ENCODE measurements around the gene SNX27.
"Not testable (repeated sequence)": the region's sequence is repeated elsewhere in the genome, so short reads cannot be mapped to it uniquely, and the experiment has no call there.

Gene SNX27

DNA sequence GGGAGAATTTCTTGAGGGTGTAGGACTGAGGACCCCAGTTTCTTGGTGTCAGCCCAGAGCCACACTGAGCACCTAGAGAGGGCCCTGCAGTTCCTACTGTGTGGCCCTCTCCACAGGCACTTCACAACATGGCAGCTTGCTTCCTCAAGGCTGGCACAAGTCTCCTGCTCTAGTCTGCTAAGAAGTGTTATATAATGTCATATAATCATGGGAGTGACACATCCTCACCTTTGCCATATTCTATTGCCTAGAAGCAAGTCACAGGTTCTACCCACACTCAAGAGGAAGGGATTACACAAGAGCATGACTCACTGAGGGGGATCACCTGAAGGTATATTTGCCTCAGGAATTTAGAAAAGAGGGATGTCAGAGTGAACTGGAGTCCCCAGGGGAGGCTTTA is 5.5 kb upstream of the SNX27 start:
- DNase-seq: no peak

- no peak for DNase-seq
These were observed 5.0 kb upstream of the SNX27 start for GRCh38 chr1:151606857-151607256.

DNA sequence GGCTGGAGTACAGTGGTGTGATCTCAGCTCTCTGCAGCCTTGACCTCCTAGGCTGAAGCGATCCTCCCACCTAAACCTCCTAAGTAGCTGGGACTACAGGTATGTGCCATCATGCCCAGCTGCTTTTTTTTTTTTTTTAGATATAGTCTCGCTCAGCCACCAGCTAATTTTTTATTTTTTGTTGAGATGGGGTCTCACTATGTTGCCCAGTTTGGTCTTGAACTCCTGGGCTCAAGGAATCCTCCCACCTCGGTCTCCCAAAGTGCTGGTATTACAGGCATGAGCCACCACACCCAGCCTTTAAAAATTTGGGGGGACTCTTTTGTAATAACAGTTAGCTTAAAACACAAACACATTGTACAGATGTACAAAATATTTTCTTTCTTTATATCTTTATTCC is 1.7 kb upstream of the SNX27 start:
- DNase-seq: no peak

- DNase-seq: no peak
These were observed 511 bp upstream of the SNX27 start for GRCh38 chr1:151611288-151611790.

DNA sequence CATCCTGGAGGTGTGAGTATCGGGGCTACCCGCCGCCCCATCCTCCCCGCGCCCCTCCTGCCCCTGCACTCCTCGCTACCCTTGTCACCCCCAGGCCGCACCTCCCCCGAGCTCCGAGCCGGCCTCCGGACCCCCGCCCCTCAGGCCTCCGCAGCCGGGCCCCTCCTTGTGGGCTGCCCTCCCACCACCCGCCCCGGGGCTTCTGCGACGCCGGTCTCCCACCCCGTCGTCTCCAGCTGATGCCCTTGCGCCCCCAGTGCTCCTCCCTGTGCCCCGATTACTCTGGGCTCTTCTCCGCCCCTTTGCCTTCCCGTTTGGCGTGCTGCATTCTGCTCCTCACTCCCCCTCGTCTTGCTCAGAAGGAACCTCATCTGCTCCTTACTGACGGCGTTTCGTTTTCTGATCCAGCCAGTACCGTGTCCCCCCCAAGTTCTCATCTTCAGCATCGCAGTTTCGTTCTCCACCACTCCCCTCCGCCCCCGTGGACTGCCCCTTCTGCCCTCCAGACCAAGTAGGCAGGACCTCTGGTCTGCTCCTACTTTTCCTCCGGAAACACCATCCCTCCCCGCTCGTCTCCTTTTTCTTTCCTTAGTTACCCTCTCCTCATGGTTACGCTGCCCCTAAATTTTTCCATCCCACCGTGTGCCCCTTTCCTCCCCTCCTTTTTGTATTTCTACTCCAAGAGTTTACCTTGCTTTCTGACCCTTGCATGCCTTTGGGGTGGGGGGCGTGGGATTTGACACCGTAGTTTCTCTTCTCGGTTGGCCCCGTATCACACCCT is 841 bp downstream of the SNX27 start:
- DNase-seq: peak; percentile 33

GRCh38 chr1:151613282-151613780 is 1.5 kb downstream of the SNX27 start:
- DNase-seq: no peak

DNA sequence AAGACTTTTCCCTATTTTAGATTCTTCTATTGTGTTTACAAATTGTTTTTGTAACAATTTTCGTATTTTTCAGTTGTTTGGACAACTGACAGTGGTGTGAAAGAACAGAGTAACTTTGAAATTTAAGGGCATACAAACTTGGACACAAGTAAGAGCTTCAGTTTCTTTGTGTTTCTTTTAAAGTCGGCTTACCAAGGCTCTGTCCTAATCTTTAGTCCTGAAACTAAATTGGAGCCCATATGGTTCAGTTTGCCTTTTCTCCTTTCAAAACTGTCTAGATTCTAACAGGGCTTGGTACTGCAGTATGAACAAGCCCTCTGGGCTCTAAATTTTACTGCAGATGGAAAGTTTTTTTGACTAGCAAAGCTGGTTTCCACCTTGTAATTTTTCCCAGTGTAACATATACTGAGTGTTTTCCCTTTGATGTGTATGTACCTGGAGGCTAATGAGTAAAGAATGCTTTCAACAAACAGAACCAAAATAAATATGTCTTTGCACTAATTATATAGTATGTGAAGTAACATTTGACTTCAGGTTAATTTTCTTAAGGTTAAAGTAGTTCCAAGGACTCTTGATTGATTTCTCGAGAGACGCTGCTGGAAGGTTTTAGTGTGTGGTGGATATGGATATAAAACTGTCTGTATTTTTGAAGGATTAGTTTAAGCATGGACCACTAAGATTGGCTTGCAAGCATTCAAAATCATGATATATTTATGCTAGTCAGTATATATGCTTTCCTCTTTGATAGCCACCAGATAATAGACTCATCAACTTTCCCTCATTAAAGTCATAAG is 4.1 kb downstream of the SNX27 start:
- DNase-seq: no peak

- DNase-seq: no peak
These were observed 4.6 kb downstream of the SNX27 start for GRCh38 chr1:151616505-151616849.

- no peak for DNase-seq
These were observed 6.2 kb downstream of the SNX27 start for GRCh38 chr1:151618003-151618402.

DNA sequence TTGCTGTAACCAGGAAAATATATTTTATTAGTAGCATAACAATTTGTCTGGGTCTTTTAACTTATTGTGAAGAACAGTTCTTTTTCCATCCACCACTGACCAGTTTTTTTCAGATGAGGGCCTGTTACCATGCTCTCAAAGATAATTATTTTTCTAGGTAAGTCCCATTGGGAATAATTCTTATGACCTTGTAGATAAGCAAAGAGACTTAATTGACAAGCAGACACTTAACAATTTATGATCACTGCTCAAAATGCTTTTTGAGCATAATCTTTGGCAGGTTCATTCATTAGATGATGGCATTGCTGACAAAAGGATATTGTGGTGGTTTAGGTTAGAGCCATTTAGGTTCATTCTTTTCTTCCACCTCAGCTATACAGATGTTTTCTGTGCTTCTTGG is 6.6 kb downstream of the SNX27 start:
- DNase-seq: no peak

DNA sequence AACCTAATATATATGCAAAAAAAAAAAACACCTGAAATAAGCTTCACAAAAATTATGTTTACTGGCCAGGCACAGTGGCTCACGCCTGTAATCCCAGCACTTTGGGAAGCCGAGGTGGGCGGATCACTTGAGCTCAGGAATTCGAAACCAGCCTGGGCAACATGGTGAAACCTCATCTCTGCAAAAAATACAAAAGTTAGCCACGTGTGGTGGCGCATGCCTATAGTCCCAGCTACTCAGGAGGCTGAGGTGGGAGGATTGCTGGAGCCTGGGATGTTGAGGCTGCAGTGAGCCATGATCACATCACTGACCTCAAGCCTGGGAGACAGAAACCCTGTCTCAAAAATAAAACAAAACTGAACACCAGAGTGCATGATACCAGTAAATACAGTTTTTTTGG is 7.1 kb downstream of the SNX27 start:
- not testable (repeated sequence) for DNase-seq

DNA sequence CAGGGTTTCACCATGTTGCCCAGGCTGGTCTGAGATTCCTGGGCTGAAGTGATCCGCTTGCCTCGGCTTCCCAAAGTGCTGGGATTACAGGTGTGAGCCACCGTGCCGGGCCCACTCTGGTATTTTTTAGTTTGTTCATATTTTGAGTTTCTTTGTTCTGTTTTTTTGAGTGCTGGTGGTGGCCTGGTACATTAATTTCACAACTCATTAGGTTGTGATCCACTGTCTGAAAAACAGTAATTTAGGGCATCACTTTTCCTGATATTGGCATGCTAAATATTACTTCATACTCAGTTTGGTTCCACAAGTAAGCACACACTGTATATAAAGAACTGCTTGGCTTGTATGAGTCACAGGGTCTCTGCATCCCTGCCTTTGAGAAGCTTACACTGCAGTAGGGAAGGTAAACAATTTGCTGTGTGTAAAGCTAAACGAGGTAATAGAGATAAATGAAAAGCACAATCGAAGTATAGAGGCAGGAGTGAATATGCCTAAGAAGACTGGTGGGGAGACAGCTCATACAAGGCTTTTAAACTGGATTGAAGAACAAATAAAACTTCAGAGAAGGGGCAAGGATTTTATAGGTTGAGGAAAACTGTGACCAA is 7.7 kb downstream of the SNX27 start:
- no peak for DNase-seq

GRCh38 chr1:151620286-151620685 is 8.4 kb downstream of the SNX27 start:
- no peak for DNase-seq

DNA sequence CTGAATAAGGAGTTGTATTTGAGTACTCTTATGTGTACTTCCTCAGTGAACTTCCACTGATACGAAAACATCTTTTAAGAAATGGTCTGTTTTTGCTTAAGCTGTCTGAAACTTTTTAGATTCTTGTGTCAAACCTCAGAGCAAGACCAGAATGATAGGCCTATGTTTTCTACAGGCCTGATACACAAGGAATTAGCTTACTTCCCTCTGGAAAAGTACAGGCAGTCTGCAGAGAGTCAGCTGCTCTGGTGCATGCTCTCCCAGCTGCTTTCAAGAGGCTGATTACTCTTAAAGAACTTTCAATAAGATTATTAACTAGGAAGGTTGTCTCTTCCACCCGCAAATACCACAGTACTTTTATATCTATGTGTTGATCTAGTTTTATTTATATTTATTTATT is 9.5 kb downstream of the SNX27 start:
- no peak for DNase-seq

- no peak for DNase-seq
These were observed 12.9 kb downstream of the SNX27 start for GRCh38 chr1:151624783-151625182.

DNA sequence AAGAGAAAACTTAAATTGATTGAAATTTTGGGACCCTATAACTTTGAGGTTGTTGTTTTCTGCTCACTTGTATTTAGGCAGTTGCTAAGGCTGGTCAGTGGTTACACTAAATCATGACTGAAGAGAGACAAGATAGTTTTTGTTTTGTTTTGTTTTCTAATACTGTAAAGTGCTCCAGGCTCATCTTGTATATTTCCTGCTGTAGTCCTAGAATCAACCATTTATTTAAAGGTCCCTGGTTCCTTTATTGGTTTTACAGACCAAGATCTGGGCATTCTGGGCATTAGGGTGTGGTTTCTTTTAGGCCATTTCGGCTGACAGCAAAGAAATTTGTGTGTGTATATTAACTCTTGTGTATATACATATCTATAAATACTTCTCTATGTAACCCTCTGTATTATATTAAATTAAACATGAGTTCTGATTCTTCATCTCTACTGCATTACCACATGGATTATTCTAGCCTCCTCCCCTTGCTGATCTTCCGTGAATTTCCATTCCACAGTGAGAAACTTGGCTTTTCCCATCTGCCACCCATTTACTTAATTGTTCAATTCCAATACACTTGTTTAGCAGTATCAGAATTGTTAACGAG is 15.0 kb downstream of the SNX27 start:
- no peak for DNase-seq

- no peak for DNase-seq
These were observed 17.4 kb downstream of the SNX27 start for GRCh38 chr1:151629278-151629677.

GRCh38 chr1:151635479-151636072 is 23.7 kb downstream of the SNX27 start:
- no peak for DNase-seq

DNA sequence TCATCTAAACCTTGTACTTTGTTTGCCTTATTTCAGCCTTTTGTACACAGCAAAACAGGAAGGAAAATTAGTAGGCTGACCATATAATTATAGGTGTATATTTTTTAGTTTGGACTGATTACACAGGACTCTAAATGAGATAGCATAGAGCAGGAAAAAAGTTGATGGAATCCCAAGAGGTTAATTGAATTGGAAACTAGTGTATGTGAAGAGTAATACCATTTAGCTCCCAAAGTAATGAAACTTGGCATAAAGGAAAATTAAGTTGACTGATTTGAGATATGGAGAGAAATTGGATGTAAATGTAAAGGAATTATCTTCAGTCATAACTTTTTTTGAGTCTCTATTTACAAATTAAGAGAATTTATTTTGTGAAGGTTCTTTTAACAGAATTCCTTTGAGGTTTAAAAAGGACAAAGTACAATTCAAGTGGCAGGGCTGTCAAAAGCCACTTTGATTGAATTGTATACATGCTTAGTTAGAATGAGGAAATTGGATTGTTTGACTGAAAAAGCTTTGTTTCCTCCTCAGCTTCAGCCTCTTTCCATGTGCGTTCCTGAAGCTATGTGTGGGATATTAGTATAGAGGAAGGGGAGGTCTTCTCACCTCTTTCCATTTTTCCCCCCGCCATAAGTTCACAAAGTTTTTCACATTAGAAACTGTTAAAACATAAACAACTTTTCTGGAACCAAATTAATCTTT is 26.4 kb downstream of the SNX27 start:
- DNase-seq: no peak

GRCh38 chr1:151638812-151639211 is 27.0 kb downstream of the SNX27 start:
- no peak for DNase-seq

- no peak for DNase-seq
These were observed 27.6 kb downstream of the SNX27 start for GRCh38 chr1:151639466-151639865.

GRCh38 chr1:151641229-151641628 is 29.4 kb downstream of the SNX27 start:
- DNase-seq: no peak

Measured in stimulated activated CD4-positive, alpha-beta T cell treated with anti-CD3 and anti-CD28 coated beads, Interleukin-4, amount 100 ng/mL, for 24 hours (primary cell).